ENCODE data around the gene ADAMTS3.
"Not testable (repeated sequence)": the region's sequence is repeated elsewhere in the genome, so short reads cannot be mapped to it uniquely, and the experiment has no call there.

The ADAMTS3 gene

DNA sequence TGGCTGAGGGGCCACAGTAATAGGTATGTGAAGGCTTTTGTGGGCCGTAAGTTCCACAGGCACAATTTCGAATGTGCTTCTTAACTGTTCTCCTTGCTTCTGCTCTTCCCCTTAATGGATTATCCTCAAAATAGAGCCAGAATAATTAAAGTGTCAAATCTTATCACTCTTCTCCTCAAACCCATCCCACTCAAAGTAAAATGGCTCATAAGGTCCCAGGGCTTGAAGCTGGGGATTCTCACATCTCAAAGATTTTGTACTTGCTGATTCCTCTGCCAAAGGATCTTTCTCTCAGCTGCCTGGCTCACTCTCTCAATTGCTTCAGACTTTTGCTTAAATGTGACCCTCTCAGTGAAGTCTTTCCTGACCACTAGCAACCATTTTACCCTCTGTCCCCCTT is 16.6 kb downstream of the ADAMTS3 start:
- H3K27ac ChIP-seq: no peak overlapping the region
- TF ChIP-seq, protein P1, sequence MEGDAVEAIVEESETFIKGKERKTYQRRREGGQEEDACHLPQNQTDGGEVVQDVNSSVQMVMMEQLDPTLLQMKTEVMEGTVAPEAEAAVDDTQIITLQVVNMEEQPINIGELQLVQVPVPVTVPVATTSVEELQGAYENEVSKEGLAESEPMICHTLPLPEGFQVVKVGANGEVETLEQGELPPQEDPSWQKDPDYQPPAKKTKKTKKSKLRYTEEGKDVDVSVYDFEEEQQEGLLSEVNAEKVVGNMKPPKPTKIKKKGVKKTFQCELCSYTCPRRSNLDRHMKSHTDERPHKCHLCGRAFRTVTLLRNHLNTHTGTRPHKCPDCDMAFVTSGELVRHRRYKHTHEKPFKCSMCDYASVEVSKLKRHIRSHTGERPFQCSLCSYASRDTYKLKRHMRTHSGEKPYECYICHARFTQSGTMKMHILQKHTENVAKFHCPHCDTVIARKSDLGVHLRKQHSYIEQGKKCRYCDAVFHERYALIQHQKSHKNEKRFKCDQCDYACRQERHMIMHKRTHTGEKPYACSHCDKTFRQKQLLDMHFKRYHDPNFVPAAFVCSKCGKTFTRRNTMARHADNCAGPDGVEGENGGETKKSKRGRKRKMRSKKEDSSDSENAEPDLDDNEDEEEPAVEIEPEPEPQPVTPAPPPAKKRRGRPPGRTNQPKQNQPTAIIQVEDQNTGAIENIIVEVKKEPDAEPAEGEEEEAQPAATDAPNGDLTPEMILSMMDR (conservative IDR thresholded peaks at IDR 0.05): no peak

DNA sequence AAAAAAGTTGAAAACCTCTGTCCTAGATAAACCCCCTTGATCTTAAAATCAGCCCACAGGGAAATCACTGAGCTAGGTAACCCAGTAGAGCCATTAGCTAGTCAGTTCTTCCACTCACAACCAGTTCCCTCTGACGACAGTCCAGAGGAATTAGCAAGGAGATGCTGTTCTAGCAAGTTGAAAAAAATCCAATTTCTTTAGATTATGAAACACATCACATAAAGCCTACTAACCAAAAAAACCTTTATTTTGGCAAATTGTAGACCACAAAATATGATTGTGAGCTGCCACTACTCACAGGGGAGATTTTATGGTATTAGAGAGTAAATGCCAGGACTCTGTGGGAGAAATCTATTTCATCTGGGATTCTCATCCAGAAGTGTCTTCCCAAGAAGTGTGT is 22.6 kb downstream of the ADAMTS3 start:
- TF ChIP-seq, protein P1 (conservative IDR thresholded peaks at IDR 0.05): no peak
- H3K27ac ChIP-seq: no peak overlapping the region

DNA sequence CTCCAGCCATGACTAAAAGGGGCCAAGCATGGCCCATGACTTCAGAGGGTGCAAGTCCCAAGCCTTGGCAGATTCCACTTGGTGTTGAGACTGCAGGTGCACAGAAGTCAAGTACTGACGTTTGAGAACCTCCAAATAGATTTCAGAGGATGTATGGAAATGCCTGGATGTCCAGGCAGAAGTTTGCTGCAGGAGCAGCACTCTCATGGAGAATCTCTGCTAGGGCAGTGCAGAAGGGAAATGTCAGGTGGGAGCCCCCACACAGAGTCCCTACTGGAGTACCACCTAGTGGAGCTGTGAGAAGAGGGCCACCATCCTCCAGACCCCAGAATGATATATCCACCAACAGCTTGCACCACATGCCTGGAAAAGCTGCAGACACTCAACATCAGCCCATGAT is 28.3 kb downstream of the ADAMTS3 start:
- H3K27ac ChIP-seq: not testable (repeated sequence)

DNA sequence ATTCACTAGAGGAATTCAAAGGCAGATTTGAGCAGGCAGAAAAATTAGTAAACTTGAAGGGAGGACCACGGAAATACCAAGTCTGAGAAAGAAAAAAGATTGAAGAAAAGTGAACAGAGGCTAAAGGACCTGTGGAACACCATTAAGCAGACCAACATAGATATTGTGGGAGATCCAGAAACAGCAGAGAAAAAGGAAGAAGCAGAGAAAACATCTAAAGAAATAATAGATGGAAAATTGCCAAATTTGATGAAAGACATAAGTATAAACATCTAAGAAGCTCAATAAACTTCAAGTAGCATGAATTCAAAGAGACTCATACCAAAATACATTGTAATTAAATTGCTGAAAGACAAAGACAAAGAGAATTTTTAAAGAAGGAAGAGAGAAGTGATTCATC is 31.0 kb downstream of the ADAMTS3 start:
- H3K27ac ChIP-seq: no peak overlapping the region
- TF ChIP-seq, protein P1 (conservative IDR thresholded peaks at IDR 0.05): no peak

- TF ChIP-seq, protein P1 (conservative IDR thresholded peaks at IDR 0.05): no peak
- no peak overlapping the region for H3K27ac ChIP-seq
These were observed 32.6 kb downstream of the ADAMTS3 start for GRCh38 chr4:72536443-72536842.

- no peak overlapping the region for H3K27ac ChIP-seq
- TF ChIP-seq, protein P1 (conservative IDR thresholded peaks at IDR 0.05): no peak
These were observed 37.2 kb downstream of the ADAMTS3 start for GRCh38 chr4:72531768-72532290.

GRCh38 chr4:72531322-72531721 is 37.7 kb downstream of the ADAMTS3 start:
- TF ChIP-seq, protein P1 (conservative IDR thresholded peaks at IDR 0.05): no peak
- H3K27ac ChIP-seq: no peak overlapping the region

- TF ChIP-seq, protein P1 (conservative IDR thresholded peaks at IDR 0.05): no peak
- H3K27ac ChIP-seq: no peak overlapping the region
These were observed 39.7 kb downstream of the ADAMTS3 start for GRCh38 chr4:72529148-72529822.
